Measurements from ENCODE around the gene SEC24D.

GRCh38 chr4:118759481-118759880 is 76.4 kb downstream of the SEC24D start:
- TF ChIP-seq CTCF (IDR thresholded peaks at IDR 0.05; ENCODE audit: low read depth, low read length, poor library complexity, severe bottlenecking) = no peak
- no peak for TF ChIP-seq EZH2phosphoT487 (IDR thresholded peaks at IDR 0.05; ENCODE audit: borderline replicate concordance, low read length)

All from DOHH2 (cell line).